Stomach (tissue), 9 donors: ENCODE results near the gene LST1. TPM values are rescaled to one million over a fixed set of nuclear protein-coding genes. Genes with fewer than 3 reads are reported as not detected.

Source experiments
- DNase-seq, 2 donors: peaks; one replicate each; pipeline versions ENCODE4 v3.0.0 to v3.0.0-alpha.2; 2013 to 2019
- H3K27ac ChIP-seq, 5 donors: fragments of 200-600 bp in 4 of 5; sonication (generic) in 4 of 5; one replicate each; pipeline ENCODE4 v1.5.1; 2013 to 2019; ENCODE audit warnings: mild to moderate bottlenecking in 1 of 5, moderate library complexity in 1 of 5
- H3K27me3 ChIP-seq, 3 donors: fragments of 200-600 bp; sonication (generic); one replicate each; pipeline ENCODE4 v1.5.1; 2017 to 2019; ENCODE audit warnings: mixed run types in 1 of 3
- H3K36me3 ChIP-seq, 4 donors: fragments of 200-600 bp; sonication (generic); 1 replicate in 3 of 4; 2 replicates in 1 of 4; pipeline ENCODE4 v1.5.1; 2016 to 2019
- H3K4me1 ChIP-seq, 4 donors: fragments of 200-600 bp; sonication (generic); one replicate each; pipeline ENCODE4 v1.5.1; 2016 to 2019
- H3K4me3 ChIP-seq, 4 donors: fragments of 200-600 bp; sonication (generic) in 3 of 4; one replicate each; pipeline ENCODE4 v1.5.1; 2016 to 2019; ENCODE audit warnings: mild to moderate bottlenecking in 1 of 4
- H3K9me3 ChIP-seq, 4 donors: fragments of 200-600 bp; sonication (generic); one replicate each; pipeline ENCODE4 v1.5.1; 2016 to 2019
- EP300 ChIP-seq: sonication (generic); formaldehyde crosslinking; IDR thresholded peaks from one replicate; pipeline ENCODE4 v1.6.1; 2017; ENCODE audit warnings: antibody characterized with exemption
- POLR2A ChIP-seq, 4 donors: fragments of 450-650 bp; IDR thresholded peaks; one replicate each; pipeline ENCODE4 v1.6.1; 2016; ENCODE audit warnings: antibody characterized with exemption in 4 of 4, control low read depth in 2 of 4, mild to moderate bottlenecking in 1 of 4, moderate library complexity in 1 of 4
- POLR2AphosphoS5 ChIP-seq, 3 donors: sonication (generic); formaldehyde crosslinking; IDR thresholded peaks; one replicate each; pipeline ENCODE4 v1.6.1; 2016; ENCODE audit warnings: antibody characterized with exemption in 3 of 3
- WGBS, 5 donors: extraction: QIAGEN DNeasy Blood & Tissue Kit in 3 of 5; methylation state at CpG; one replicate each; pipeline versions ENCODE4 v1.1.5 to v1.1.7; 2013 to 2018; 5-methylcytosine and 5-hydroxymethylcytosine counted together
- intact Hi-C: fragments of 100-400 bp; cut with DNase I; formaldehyde crosslinking; loops from one replicate; pipeline ENCODE4 v1.15.1; 2023; ENCODE audit warnings: low total_unique reads
- polyA plus RNA-seq, 3 donors: library from polyadenylated mRNA; stranded (reverse); fragments of 200-250 nt; gene quantifications; one replicate each; pipeline ENCODE4 v1.2.3, GENCODE V29; 2013
- total RNA-seq, 5 donors: library from RNA; depleted of rRNA; stranded (reverse); fragments of >200 nt; gene quantifications; one replicate each; pipeline versions ENCODE4 v1.1.0 to v1.2.3, GENCODE V29; 2014 to 2016
- TF ChIP-seq, protein P1 (sequence below), 7 experiments: fragments of 450-650 bp in 4 of 7; fragments of 200-600 bp in 3 of 7; sonication (generic) in 3 of 7; IDR thresholded peaks; one replicate each; pipeline ENCODE4 v1.5.1; 2016 to 2019; ENCODE audit warnings: antibody characterized with exemption in 7 of 7, control low read depth in 2 of 7, mild to moderate bottlenecking in 1 of 7
- donor health status: healthy with polysubstance abuse.
- donor health status: Bipolar disorder and iron deficiency.
- donor health status: healthy.

Gene LST1
- total and polyA plus RNA-seq, 8 donors, result 2.9 to 35.4 (median 8.8) TPM; not detected in 3

- H3K4me3 ChIP-seq, result peak within 1 kb of the TSS; percentile 14 to 40 (median 32)
- DNase-seq, result peak; percentile 32 to 60
- H3K4me1 ChIP-seq, result peaks cover 0 to 21% (median 2%) of the 10 kb centered on the region in 4 donors
- H3K36me3 ChIP-seq, result no peaks in the 10 kb centered on the region
- 42 to 69% (median 46%) methylated on average over 17 to 19 of the region's 19 CpGs for WGBS, 5 donors
- TF ChIP-seq, protein P1, sequence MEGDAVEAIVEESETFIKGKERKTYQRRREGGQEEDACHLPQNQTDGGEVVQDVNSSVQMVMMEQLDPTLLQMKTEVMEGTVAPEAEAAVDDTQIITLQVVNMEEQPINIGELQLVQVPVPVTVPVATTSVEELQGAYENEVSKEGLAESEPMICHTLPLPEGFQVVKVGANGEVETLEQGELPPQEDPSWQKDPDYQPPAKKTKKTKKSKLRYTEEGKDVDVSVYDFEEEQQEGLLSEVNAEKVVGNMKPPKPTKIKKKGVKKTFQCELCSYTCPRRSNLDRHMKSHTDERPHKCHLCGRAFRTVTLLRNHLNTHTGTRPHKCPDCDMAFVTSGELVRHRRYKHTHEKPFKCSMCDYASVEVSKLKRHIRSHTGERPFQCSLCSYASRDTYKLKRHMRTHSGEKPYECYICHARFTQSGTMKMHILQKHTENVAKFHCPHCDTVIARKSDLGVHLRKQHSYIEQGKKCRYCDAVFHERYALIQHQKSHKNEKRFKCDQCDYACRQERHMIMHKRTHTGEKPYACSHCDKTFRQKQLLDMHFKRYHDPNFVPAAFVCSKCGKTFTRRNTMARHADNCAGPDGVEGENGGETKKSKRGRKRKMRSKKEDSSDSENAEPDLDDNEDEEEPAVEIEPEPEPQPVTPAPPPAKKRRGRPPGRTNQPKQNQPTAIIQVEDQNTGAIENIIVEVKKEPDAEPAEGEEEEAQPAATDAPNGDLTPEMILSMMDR (IDR thresholded peaks at IDR 0.05), result no peak
- peak in 2 of 3 donors; percentile 63 to 64 for TF ChIP-seq POLR2AphosphoS5 (IDR thresholded peaks at IDR 0.05)
- H3K27me3 ChIP-seq, result peaks cover 0 to 8% (median 0%) of the 10 kb centered on the region in 3 donors
- intact Hi-C loops, result no loop called here
- H3K9me3 ChIP-seq, result no peaks in the 10 kb centered on the region
- H3K27ac ChIP-seq, result peak within 1 kb of the TSS in 4 of 5 donors; percentile 49 to 76 (median 57)
Observed at GRCh38 chr6:31575335-31575901, 10.7 kb upstream of the LST1 start, which contains the start of gene TNF. TNF (plus strand) TSS chr6:31575565; CDS start chr6:31575742, 177 bp downstream.

- TF ChIP-seq EP300 (no peak), POLR2AphosphoS5 (IDR thresholded peaks at IDR 0.05) (no peak), POLR2A (IDR thresholded peaks at IDR 0.05) (no peak)
- TF ChIP-seq, protein P1 (IDR thresholded peaks at IDR 0.05), result no peak
- Histone ChIP-seq H3K9me3 (no peaks in the 10 kb centered on the region), H3K4me3 (peak overlapping the region; percentile 14 to 40 (median 32)), H3K36me3 (no peaks in the 10 kb centered on the region), H3K4me1 (peaks cover 4 to 25% (median 7%) of the 10 kb centered on the region in 4 donors), H3K27ac (peak overlapping the region in 4 of 5 donors; percentile 49 to 76 (median 57)), H3K27me3 (peaks cover 0 to 8% (median 0%) of the 10 kb centered on the region in 3 donors)
- no peak for DNase-seq
- intact Hi-C loops, result no loop called here
- 57 to 72% (median 71%) methylated on average over 8 of the region's 8 CpGs for WGBS, 5 donors
Observed at GRCh38 chr6:31575952-31576685, 10.0 kb upstream of the LST1 start.

DNA sequence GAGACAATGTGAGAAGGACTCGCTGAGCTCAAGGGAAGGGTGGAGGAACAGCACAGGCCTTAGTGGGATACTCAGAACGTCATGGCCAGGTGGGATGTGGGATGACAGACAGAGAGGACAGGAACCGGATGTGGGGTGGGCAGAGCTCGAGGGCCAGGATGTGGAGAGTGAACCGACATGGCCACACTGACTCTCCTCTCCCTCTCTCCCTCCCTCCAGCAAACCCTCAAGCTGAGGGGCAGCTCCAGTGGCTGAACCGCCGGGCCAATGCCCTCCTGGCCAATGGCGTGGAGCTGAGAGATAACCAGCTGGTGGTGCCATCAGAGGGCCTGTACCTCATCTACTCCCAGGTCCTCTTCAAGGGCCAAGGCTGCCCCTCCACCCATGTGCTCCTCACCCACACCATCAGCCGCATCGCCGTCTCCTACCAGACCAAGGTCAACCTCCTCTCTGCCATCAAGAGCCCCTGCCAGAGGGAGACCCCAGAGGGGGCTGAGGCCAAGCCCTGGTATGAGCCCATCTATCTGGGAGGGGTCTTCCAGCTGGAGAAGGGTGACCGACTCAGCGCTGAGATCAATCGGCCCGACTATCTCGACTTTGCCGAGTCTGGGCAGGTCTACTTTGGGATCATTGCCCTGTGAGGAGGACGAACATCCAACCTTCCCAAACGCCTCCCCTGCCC is 9.0 kb upstream of the LST1 start:
- H3K9me3 ChIP-seq, result no peaks in the 10 kb centered on the region
- DNase-seq, result peak in 1 of 2 donors; percentile 40
- peaks cover 0 to 8% (median 0%) of the 10 kb centered on the region in 3 donors for H3K27me3 ChIP-seq
- peak overlapping the region in 2 of 4 donors; percentile 32 to 40 for H3K4me3 ChIP-seq
- TF ChIP-seq EP300, result no peak
- no peak for TF ChIP-seq POLR2A (IDR thresholded peaks at IDR 0.05)
- TF ChIP-seq POLR2AphosphoS5 (IDR thresholded peaks at IDR 0.05), result no peak
- TF ChIP-seq, protein P1 (IDR thresholded peaks at IDR 0.05), result no peak
- peaks cover 9 to 34% (median 15%) of the 10 kb centered on the region in 4 donors for H3K4me1 ChIP-seq
- intact Hi-C loops, result no loop called here
- WGBS, 5 donors, result 78 to 84% (median 80%) methylated on average over 19 of the region's 19 CpGs
- H3K36me3 ChIP-seq, result no peaks in the 10 kb centered on the region
- peak overlapping the region in 3 of 5 donors; percentile 5 to 57 (median 16) for H3K27ac ChIP-seq

GRCh38 chr6:31577579-31577966 is 8.5 kb upstream of the LST1 start:
- H3K27ac ChIP-seq, result peak overlapping the region in 2 of 5 donors; percentile 16 to 57
- no peaks in the 10 kb centered on the region for H3K9me3 ChIP-seq
- intact Hi-C loops, result no loop called here
- H3K36me3 ChIP-seq, result no peaks in the 10 kb centered on the region
- TF ChIP-seq POLR2A (IDR thresholded peaks at IDR 0.05) (no peak), POLR2AphosphoS5 (IDR thresholded peaks at IDR 0.05) (no peak), EP300 (no peak)
- TF ChIP-seq, protein P1 (IDR thresholded peaks at IDR 0.05), result no peak
- peaks cover 9 to 40% (median 19%) of the 10 kb centered on the region in 4 donors for H3K4me1 ChIP-seq
- H3K4me3 ChIP-seq, result peak overlapping the region in 1 of 4 donors; percentile 40
- 68 to 86% (median 78%) methylated on average over 3 of the region's 3 CpGs for WGBS, 5 donors
- DNase-seq, result no peak
- peaks cover 0 to 6% (median 0%) of the 10 kb centered on the region in 3 donors for H3K27me3 ChIP-seq
